ENCODE data around the gene CNGA2. TPM values are rescaled to one million over a fixed set of nuclear protein-coding genes. Genes with fewer than 3 reads are reported as not detected.

Gene CNGA2
- total and polyA plus RNA-seq, 2 experiments from 2014 or later: not detected

- no peak for TF ChIP-seq ZNF462 (CRISPR knock-in tag; IDR thresholded peaks at IDR 0.05)
Observed at GRCh38 chrX:151699746-151700145, 34.8 kb upstream of the CNGA2 start (continued).

- H3K27ac ChIP-seq (ENCODE audit: low read depth): no peak overlapping the region
- no peaks in the 10 kb centered on the region for H3K79me2 ChIP-seq (replicated peaks; ENCODE audit: insufficient read depth)
- Mint-ChIP-seq H3K4me1 (peaks cover 6% of the 10 kb centered on the region; the same call in 2 of the 3 replicates), H3K27me3 (ENCODE audit: insufficient read depth, low read depth, poor library complexity) (peaks cover 5% of the 10 kb centered on the region), H3K4me3 (no peak overlapping the region), H3K27ac (no peak overlapping the region), H3K36me3 (ENCODE audit: low read depth) (no peaks in the 10 kb centered on the region), H3K9me3 (no peaks in the 10 kb centered on the region)
- no peaks in the 10 kb centered on the region for H4K20me1 ChIP-seq (replicated peaks; ENCODE audit: insufficient read depth)
- ATAC-seq (no peak), DNase-seq (ENCODE audit: low spot score) (no peak)
- H3K27me3 ChIP-seq (ENCODE audit: insufficient read depth): no peaks in the 10 kb centered on the region
- no peaks in the 10 kb centered on the region for H3K9me2 ChIP-seq (ENCODE audit: insufficient read depth)
- H3K4me2 ChIP-seq: no peak overlapping the region
- H3K36me3 ChIP-seq (ENCODE audit: insufficient read depth): no peaks in the 10 kb centered on the region
- H3K4me1 ChIP-seq (ENCODE audit: insufficient read depth): peaks cover 5% of the 10 kb centered on the region; the same call in 1 of the 2 replicates
- TF ChIP-seq EZH2phosphoT487 (IDR thresholded peaks at IDR 0.05; ENCODE audit: unreplicated experiment) (no peak), EZH2 (IDR thresholded peaks at IDR 0.05; ENCODE audit: low read depth, unreplicated experiment) (no peak), ZNF462 (CRISPR knock-in tag; IDR thresholded peaks at IDR 0.05) (no peak), CREB1 (CRISPR knock-in tag; IDR thresholded peaks at IDR 0.05; ENCODE audit: low read depth) (no peak), JUNB (IDR thresholded peaks at IDR 0.05; ENCODE audit: unreplicated experiment) (no peak), ETS1 (IDR thresholded peaks at IDR 0.05) (no peak), NANOG (IDR thresholded peaks at IDR 0.05; ENCODE audit: borderline replicate concordance) (no peak)
- H3K4me3 ChIP-seq: no peak overlapping the region
- no peak overlapping the region for H2AFZ ChIP-seq
- no peaks in the 10 kb centered on the region for H3F3A ChIP-seq (replicated peaks; ENCODE audit: low read depth)
Observed at GRCh38 chrX:151700581-151700980, 34.0 kb upstream of the CNGA2 start.

Measured in GM23338 (cell line).